GM18870 (cell line): ENCODE data around the gene CACNA1G.

Experiments used
- ATAC-seq: cut with Tn5 transposase; IDR thresholded peaks from one replicate; pipeline ENCODE4 v1.9.1; 2021; ENCODE audit warnings: moderate library complexity; ENCODE audit not compliant: unreplicated experiment

Gene CACNA1G

DNA sequence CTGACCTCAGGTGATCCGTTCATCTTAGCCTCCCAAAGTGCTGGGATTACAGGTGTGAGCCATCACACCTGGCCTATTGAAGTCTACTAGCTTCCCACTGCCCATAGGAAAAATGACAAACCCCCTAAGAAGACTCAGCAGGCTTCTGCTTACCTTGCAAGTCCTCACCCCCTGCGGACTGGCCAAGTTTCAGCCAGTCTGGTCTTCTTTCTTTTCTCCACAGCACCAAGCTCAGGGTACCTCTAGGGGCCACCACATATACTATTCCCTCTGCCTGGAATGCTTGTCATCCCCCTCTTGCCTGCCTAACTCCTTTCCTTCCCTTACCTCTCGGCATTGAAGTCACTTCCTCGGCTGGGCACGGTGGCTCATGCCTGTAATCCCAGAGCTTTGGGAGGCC is 105.3 kb downstream of the CACNA1G start:
- no peak for ATAC-seq

GRCh38 chr17:50666316-50666715 is 105.8 kb downstream of the CACNA1G start:
- no peak for ATAC-seq

- no peak for ATAC-seq
Observed at GRCh38 chr17:50667259-50668024, 106.9 kb downstream of the CACNA1G start.

GRCh38 chr17:50668025-50668837 is 107.7 kb downstream of the CACNA1G start:
- ATAC-seq: no peak

DNA sequence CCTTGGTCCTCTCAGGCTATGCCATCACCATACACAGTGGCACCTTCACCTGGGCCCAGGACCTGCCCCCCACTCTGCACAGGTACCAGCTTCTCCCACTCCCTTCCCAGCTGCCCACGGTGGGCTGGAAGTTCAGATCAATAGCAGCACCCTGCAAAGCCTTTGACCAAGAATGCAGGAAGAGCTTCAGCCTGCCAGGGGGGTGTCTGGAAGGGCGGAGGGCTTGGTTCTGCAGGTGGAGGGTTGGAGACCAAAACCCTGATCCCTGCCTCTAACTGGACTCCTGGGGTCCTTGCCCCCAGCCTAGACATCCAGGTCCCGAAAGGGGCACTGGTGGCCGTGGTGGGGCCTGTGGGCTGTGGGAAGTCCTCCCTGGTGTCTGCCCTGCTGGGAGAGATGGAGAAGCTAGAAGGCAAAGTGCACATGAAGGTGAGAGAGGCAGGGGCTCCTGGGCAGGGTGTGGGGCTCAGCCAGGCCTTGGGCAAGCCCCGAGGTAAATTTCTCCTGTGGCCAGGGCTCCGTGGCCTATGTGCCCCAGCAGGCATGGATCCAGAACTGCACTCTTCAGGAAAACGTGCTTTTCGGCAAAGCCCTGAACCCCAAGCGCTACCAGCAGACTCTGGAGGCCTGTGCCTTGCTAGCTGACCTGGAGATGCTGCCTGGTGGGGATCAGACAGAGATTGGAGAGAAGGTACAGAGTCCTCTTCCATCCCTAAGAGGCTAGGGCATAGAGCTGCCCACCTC is 108.5 kb downstream of the CACNA1G start:
- ATAC-seq: no peak

DNA sequence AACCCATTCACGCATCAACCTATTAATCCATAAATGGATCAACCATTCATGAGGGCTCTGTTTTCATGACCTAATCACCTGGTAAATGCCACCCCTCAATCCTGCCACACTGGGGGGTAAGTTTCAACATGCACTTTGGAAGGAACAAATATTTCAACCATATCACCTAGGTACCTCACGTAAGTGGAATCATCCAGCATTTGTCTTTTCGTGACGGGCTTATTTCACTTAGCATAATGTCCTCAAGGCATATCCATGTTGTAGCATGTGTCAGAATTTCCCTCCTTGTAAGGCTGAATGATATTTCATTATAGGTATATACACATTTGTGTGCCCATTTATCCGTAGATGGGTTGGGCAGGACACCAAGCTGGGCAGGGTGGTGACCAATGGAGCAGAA is 111.6 kb downstream of the CACNA1G start:
- ATAC-seq: no peak

- no peak for ATAC-seq
Observed at GRCh38 chr17:50672831-50673551, 112.5 kb downstream of the CACNA1G start.

- ATAC-seq: no peak
Observed at GRCh38 chr17:50675190-50675589, 114.7 kb downstream of the CACNA1G start.

- ATAC-seq: no peak
Observed at GRCh38 chr17:50675627-50676026, 115.1 kb downstream of the CACNA1G start.

- no peak for ATAC-seq
Observed at GRCh38 chr17:50676065-50676975, 115.8 kb downstream of the CACNA1G start.
